ENCODE data around the gene GLIS1. TPM values are rescaled to one million over a fixed set of nuclear protein-coding genes. Genes with fewer than 3 reads are reported as not detected.

The GLIS1 gene
- total RNA-seq, 1 experiment from 2014 or later, result 0.28 TPM

DNA sequence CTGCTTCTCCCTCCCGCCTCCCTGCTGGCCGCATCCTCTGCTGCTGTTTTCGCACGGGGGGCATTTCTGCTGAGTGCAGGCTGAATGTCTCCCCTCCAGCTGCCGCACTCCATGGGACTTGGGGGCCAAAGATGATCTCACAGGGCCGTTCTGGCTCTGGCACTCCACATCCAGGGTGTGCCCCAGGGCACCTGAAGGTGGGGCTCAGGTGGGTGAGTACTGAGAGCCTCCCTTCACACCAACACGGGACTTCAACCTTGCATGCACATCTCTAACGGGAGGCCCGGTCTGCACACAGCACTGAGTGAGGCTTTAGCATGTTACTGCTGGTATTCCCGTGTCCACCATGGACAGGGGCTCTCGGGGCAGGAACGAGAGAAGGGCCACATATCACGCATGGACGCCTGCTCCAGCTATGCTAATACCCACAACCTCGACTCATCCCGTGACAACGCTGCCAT, 190.9 kb downstream of the GLIS1 start:
- peak; percentile 24 for DNase-seq
- H2BK15ac ChIP-seq (ENCODE audit: low read depth, low read length), result no peak overlapping the region
- H2AK5ac ChIP-seq (ENCODE audit: insufficient read length, low read length), result no peak overlapping the region
- no peaks in the 10 kb centered on the region for H3K23me2 ChIP-seq (ENCODE audit: insufficient read length, low read depth, low read length, poor library complexity, severe bottlenecking)
- Mint-ChIP-seq H3K4me3 (no peak overlapping the region), H3K36me3 (ENCODE audit: insufficient read depth in 1 of 3, low read depth in 3 of 3) (no peaks in the 10 kb centered on the region; a peak in 1 of 7 replicates), H3K9me3 (no peaks in the 10 kb centered on the region), H3K27ac (peak overlapping the region in 1 of 3 experiments; percentile 93; a peak in 1 of 7 replicates), H3K4me1 (peaks cover 14 to 27% of the 10 kb centered on the region in 2 experiments), H3K27me3 (ENCODE audit: low read depth) (peaks cover 20% of the 10 kb centered on the region)
- H3K14ac ChIP-seq (ENCODE audit: insufficient read depth, low read length), result peak overlapping the region; percentile 19; the same call in 1 of the 2 replicates
- H3K79me2 ChIP-seq (ENCODE audit: insufficient read depth, low read length), result no peaks in the 10 kb centered on the region
- no peak overlapping the region for H3K4ac ChIP-seq (ENCODE audit: low read depth, low read length)
- H4K20me1 ChIP-seq (ENCODE audit: control insufficient read depth, insufficient read depth, insufficient read length), result no peaks in the 10 kb centered on the region
- H2BK12ac ChIP-seq (ENCODE audit: insufficient read length, low read depth, low read length), result no peak overlapping the region
- no peak overlapping the region for H3K27ac ChIP-seq (ENCODE audit: insufficient read length, low read depth, low read length)
- H2AFZ ChIP-seq (ENCODE audit: low read length), result no peak overlapping the region
- WGBS (ENCODE audit: extremely low coverage, insufficient read length, low lambda C conversion rate), result no CpG with 5 or more reads among the region's 17 CpGs
- H3K9ac ChIP-seq (ENCODE audit: extremely low read depth, insufficient read length, low read length), result no peak overlapping the region
- no peak overlapping the region for H3K4me2 ChIP-seq (ENCODE audit: insufficient read depth, insufficient read length, low read length)
- TF ChIP-seq, protein P1, sequence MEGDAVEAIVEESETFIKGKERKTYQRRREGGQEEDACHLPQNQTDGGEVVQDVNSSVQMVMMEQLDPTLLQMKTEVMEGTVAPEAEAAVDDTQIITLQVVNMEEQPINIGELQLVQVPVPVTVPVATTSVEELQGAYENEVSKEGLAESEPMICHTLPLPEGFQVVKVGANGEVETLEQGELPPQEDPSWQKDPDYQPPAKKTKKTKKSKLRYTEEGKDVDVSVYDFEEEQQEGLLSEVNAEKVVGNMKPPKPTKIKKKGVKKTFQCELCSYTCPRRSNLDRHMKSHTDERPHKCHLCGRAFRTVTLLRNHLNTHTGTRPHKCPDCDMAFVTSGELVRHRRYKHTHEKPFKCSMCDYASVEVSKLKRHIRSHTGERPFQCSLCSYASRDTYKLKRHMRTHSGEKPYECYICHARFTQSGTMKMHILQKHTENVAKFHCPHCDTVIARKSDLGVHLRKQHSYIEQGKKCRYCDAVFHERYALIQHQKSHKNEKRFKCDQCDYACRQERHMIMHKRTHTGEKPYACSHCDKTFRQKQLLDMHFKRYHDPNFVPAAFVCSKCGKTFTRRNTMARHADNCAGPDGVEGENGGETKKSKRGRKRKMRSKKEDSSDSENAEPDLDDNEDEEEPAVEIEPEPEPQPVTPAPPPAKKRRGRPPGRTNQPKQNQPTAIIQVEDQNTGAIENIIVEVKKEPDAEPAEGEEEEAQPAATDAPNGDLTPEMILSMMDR (conservative IDR thresholded peaks at IDR 0.05), result no peak
- no peak overlapping the region for H2BK120ac ChIP-seq (ENCODE audit: low read depth, low read length, poor library complexity, severe bottlenecking)
- H3K56ac ChIP-seq (ENCODE audit: insufficient read length, low read depth, low read length), result no peak overlapping the region
- H4K8ac ChIP-seq (replicated peaks; ENCODE audit: insufficient read length, low read depth, low read length), result no peak overlapping the region
- H3K4me1 ChIP-seq (ENCODE audit: insufficient read depth, low read length), result peaks cover 7% of the 10 kb centered on the region; the same call in 1 of the 2 replicates
- no peak overlapping the region for H2BK5ac ChIP-seq (ENCODE audit: insufficient read length, low read length)
- H3K27me3 ChIP-seq (ENCODE audit: insufficient read depth, low read length), result no peaks in the 10 kb centered on the region
- no peaks in the 10 kb centered on the region for H3K9me3 ChIP-seq (ENCODE audit: control insufficient read depth, low read depth, low read length)
- H3K23ac ChIP-seq (ENCODE audit: insufficient read length, low read depth, low read length), result no peak overlapping the region
- no peak overlapping the region for H4K91ac ChIP-seq (ENCODE audit: insufficient read length, low read depth, low read length)
- no peak overlapping the region for H3T11ph ChIP-seq (ENCODE audit: low read length)
- H3K79me1 ChIP-seq (ENCODE audit: insufficient read depth, low read depth, low read length, poor library complexity, severe bottlenecking), result no peaks in the 10 kb centered on the region
- no peak overlapping the region for H3K18ac ChIP-seq (ENCODE audit: insufficient read length, low read depth, low read length)
- no peak overlapping the region for H4K5ac ChIP-seq (ENCODE audit: insufficient read length, low read depth, low read length)
- no peak overlapping the region for H2BK20ac ChIP-seq (ENCODE audit: low read depth, low read length, poor library complexity, severe bottlenecking)
